Hepatocyte (in vitro differentiated cells): ENCODE data around the gene NKAIN2.

Experiments
- CTCF ChIP-seq: fragments of 200-600 bp; sonication (generic); IDR thresholded peaks from 2 replicates; pipeline ENCODE4 v1.5.1; 2016; ENCODE audit warnings: antibody characterized with exemption, mild to moderate bottlenecking; ENCODE audit not compliant: poor library complexity
- EZH2 ChIP-seq: fragments of 200-600 bp; sonication (generic); IDR thresholded peaks from 2 replicates; pipeline ENCODE4 v1.6.1; 2016; ENCODE audit warnings: antibody characterized with exemption, mild to moderate bottlenecking, borderline replicate concordance
- EZH2phosphoT487 ChIP-seq: fragments of 200-600 bp; sonication (generic); IDR thresholded peaks from one replicate; pipeline ENCODE4 v1.6.1; 2018; ENCODE audit warnings: antibody characterized with exemption, mild to moderate bottlenecking, low read depth, moderate library complexity; ENCODE audit not compliant: unreplicated experiment, severe bottlenecking

- no peak for TF ChIP-seq CTCF
- no peak for TF ChIP-seq EZH2
- TF ChIP-seq EZH2phosphoT487: no peak
Measured at GRCh38 chr6:124434421-124434820, 630.8 kb downstream of the NKAIN2 start.
